Stimulated activated CD8-positive, alpha-beta memory T cell treated with anti-CD3 and anti-CD28 coated beads, Interleukin-12 subunit alpha, Interleukin-12 subunit beta, amount 100 ng/mL, for 4 hours (primary cell): Measurements from ENCODE around the gene INTS15.

Experiments
- DNase-seq: peaks from one replicate; pipeline ENCODE4 v3.0.0-alpha.2; 2020; ENCODE audit warnings: low read depth

INTS15 gene

GRCh38 chr7:6643915-6644625 is 54.2 kb downstream of the INTS15 start:
- no peak for DNase-seq

GRCh38 chr7:6644728-6645127 is 54.9 kb downstream of the INTS15 start:
- DNase-seq = no peak

DNA sequence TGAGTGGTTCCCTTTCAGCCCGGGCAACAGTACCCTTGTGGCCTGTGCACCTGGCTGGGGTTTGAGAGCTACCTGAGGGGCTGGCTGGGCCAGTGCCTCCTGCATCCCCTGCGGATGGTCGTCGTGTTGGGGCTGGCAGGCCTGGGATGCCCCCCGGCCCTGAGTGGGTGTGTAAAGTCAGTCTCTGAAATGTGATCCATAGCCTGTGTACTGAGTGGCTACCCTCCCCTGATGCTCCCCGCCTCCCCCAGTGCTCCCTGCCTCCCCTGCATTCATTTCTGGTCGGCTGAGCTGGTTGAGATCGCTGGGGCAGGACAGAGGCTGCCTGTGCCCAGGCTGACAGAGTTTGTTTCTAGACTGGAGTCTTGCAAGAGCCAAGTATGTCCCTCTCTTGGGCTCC is 56.6 kb downstream of the INTS15 start:
- no peak for DNase-seq

DNA sequence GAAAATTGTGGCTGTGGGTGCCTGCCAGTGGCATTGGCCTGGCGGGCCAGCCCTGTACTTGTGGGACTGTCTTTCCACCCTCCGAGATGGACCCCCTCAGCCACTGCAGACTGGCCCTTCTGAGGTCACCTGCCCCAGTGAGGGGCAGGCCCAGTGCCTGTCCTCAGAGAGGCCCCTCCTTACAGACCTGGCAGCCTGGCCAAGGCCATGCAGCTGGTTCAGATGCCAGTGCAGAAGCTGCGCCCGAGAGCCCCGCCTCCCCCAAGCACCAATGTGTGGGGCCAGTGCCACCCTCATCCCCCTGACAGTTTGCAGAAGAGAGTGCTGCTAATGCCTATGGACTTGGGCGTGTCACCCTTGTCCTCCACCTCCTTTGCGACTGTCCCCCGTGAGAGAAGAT is 57.3 kb downstream of the INTS15 start:
- no peak for DNase-seq

- DNase-seq = no peak
Measured at GRCh38 chr7:6647541-6647940, 57.7 kb downstream of the INTS15 start.

DNA sequence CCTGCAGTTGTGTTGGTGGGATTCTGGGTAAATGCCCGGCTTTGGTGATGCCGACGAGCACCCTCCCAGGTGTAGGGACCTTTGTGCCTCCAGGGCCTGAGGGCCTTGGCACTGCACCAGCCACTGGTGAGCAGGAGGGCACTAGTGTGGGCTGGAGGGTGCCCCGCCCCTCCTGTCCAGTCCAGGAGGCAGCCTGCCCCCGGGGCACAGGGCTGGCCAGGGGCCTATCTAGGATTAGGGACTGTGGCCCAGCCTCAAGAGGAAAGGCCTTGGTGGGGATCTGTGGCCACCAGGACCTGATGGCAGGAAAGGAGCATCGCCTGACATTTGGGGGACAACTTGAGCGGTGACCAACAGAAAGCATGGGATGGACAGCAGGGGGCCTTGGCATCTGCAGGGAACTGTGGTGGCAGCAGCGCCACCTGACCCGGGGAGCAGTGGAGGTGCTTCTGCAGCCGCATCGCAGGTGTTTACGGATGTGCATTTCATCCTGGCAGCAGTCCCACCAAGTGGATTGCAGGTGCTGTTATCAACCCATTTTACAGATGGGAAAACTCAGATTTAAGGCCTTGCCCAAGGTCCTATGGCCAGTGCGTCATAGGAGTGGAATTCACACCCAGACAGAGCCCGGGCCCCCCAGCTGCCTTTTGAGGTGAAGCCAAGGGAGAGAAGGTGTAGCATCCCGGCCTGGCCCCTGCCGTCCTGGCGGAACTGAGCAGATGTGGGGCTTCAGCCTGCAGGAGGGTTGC is 58.4 kb downstream of the INTS15 start:
- no peak for DNase-seq

DNA sequence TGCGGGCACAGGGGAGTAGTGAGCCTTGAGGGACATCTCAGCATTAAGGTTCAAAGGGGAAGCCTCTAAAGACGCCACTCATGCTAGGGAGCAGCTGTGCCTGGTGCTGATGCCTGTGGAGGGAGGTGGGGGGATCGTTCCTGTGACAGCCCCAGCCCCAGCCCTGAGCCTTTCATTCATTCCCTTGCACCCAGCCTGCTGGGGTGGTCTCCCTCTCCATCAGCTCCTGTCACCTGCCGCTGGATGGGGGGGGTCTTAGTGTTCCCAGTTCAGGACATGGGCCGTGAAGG is 58.9 kb downstream of the INTS15 start:
- DNase-seq = no peak

GRCh38 chr7:6649241-6649961 is 59.6 kb downstream of the INTS15 start:
- no peak for DNase-seq

- no peak for DNase-seq
Measured at GRCh38 chr7:6650086-6650485, 60.3 kb downstream of the INTS15 start.

GRCh38 chr7:6650521-6651011 is 60.7 kb downstream of the INTS15 start:
- no peak for DNase-seq

DNA sequence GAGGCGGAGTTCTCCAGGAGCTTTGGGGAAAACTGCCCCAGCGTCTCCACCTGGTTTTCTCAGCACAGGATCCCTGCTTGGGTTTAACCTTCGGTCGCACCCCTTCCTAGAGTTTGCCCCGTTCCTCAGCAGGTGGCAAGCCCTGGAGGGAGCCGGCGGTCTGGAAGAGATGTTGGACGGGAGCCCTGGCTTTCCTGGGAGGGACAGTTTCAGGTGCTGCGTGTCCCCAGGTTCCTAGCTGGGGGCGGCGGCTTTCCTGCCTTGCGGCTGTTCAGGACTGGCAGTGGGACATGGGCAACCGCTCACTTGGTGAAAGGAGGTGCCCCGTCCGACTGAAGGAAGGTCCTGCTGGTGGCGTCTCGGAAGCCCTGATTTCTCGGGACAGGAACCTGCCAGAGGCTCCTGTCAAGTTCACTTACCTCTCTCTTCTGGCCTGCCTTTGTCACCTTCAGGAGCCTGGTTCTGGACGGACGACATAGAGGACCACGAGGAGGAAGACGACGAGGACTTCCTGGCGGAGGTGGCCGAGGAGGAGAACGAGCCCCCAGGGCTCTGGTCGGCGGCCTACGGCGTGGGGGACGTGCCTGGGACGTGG is 62.1 kb downstream of the INTS15 start:
- DNase-seq = no peak

- DNase-seq = no peak
Measured at GRCh38 chr7:6652446-6653011, 62.7 kb downstream of the INTS15 start.

DNA sequence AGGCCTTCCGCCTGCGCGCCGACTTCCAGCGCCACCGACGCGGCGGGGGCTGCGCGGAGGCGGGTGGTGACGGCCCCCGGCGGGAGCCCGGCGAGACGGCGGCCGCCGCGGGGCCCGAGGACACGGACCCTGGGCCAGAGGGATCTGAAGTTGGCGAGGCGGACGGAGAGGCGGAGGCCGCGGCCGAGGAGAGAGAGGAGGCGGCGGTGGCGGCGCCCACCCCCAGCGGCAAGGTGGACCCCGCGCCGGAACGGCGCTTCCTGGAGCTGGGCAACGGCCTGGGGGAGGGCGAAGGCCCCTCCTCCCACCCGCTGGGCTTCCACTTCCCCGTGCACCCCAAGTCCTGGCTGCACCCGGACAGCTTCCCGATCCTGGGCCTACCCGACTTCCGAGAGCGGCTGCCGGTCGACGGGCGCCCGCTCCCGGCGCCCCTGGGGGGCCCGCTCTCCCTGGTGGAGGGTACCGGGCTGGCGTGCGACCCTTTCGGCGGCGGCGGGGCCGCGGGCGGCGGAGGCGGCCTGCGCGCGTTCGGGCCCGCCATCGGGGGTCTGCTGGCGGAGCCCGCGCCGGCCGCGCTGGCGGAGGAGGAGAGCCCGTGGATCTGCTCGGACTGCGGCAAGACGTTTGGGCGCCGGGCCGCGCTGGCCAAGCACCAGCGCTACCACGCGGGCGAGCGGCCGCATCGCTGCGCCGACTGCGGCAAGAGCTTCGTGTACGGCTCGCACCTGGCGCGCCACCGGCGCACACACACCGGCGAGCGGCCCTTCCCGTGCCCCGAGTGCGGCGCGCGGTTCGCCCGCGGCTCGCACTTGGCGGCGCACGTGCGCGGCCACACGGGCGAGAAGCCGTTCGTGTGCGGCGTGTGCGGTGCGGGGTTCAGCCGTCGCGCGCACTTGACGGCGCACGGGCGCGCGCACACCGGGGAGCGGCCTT is 63.5 kb downstream of the INTS15 start:
- no peak for DNase-seq

DNA sequence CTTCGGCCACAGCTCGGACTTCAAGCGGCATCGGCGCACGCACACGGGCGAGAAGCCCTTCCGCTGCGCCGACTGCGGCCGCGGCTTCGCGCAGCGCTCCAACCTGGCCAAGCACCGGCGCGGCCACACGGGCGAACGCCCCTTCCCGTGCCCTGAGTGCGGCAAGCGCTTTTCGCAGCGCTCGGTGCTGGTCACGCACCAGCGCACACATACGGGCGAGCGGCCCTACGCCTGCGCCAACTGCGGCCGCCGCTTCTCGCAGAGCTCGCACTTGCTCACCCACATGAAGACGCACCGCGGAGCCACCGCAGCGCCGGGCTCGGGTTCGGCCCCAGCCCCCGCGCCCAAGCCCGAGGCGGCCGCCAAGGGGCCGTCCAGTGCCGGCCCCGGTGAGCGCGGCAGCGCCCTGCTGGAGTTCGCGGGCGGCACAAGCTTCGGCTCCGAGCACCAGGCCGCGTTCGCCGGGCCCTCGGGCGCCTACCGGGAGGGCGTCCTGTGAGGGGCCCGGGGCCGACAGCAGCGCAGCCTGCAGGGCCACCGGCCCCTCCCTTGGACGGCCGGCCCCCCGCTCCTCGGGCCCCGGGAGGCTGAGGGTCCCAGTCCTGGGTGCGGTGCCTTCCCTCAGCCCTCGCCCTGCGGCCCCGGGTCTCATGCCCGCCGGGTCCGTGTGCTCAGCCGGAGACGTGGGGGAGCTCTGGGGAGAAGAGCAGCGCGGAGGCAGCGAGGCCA is 64.5 kb downstream of the INTS15 start:
- DNase-seq = no peak

- no peak for DNase-seq
Measured at GRCh38 chr7:6654842-6655610, 65.2 kb downstream of the INTS15 start.

DNA sequence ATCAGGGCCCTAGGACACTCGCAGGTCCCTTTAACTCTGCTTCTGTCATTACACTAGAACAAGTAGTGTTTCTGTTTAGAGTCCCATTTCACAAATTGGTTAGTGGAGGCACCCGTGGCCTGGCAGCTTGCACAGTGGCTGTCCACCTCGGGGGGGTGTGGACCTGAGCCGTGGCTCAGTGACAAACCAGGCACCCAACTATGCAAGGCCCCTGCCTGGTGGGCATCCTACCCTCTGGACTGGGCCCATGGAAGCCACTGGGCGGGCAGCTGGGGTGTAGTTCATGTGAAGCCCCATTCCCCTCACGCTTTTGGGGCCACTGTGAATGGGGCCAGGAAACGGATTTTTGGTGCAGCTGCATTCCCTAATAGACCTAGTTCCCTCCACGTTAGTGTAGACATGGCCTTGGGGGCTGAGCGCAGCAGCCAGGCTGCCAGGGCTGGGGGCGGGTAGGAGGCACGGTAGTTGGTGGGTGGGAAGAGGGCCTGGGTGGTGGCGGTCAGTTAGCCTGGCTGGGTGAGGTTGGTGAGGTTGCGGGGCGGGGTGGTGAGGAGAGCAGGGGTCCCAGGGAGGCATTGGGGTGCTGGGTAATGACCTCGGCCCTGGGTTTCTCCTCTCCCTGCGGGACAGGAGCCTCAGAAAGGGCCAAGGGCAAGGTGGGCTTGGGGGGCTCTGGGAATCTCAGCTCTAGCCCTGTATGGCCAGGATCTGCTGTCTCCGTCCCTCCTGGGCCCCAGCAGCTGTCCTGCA is 66.0 kb downstream of the INTS15 start:
- DNase-seq = no peak

- DNase-seq = no peak
Measured at GRCh38 chr7:6656413-6656812, 66.6 kb downstream of the INTS15 start.
